CD4-positive, alpha-beta T cell treated with Interleukin-12 subunit alpha and Interleukin-12 subunit beta, for 1 hour (primary cell): ENCODE measurements around the gene ZNF511.
"Not testable (repeated sequence)": the region's sequence is repeated elsewhere in the genome, so short reads cannot be mapped to it uniquely, and the experiment has no call there.

ENCODE experiments used
- DNase-seq: peaks from one replicate; pipeline ENCODE4 v3.0.0-alpha.2; 2020

The ZNF511 gene, protein sequence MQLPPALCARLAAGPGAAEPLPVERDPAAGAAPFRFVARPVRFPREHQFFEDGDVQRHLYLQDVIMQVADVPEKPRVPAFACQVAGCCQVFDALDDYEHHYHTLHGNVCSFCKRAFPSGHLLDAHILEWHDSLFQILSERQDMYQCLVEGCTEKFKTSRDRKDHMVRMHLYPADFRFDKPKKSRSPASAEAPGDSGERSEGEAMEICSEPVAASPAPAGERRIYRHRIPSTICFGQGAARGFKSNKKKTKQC

DNA sequence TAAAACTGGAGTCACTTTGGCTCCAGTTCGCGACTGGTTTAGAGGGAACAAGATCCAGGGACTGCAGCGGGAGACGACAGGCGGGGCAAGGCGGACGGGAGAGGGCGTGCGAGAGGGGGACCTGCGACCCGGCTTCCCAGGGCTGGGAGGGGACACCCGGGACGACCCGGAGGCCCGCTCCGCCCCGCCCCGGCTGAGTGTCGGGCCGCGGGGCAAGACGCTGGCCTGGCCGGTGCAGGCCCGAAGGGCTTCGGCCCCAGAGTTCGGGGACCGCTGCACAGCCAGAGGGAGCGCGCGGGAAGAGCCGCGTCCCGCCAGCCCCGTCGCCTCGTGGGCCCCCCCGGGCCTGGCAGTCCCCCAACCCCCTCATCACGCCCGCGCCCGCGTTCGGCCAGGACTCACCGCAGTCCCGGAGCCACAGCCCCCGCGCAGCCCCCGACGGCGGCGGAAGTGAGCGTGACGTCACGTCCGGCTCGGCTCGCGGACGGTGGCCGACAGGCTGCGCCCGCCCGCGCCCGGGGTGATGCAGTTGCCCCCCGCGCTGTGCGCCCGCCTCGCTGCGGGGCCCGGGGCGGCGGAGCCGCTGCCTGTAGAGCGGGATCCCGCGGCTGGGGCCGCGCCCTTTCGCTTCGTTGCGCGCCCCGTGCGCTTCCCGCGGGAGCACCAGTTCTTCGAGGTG, at the start of gene ZNF511, which contains the start of gene TUBGCP2:
TSS of gene ZNF511 (plus strand) at position 494 of the 679 bp plus-strand sequence. CDS start at position 524, 30 bp downstream.
TSS of gene TUBGCP2 (minus strand) at position 452 of the 679 bp plus-strand sequence. CDS start 5,931 bp downstream, outside the sequence.
- peak; percentile 93 for DNase-seq

DNA sequence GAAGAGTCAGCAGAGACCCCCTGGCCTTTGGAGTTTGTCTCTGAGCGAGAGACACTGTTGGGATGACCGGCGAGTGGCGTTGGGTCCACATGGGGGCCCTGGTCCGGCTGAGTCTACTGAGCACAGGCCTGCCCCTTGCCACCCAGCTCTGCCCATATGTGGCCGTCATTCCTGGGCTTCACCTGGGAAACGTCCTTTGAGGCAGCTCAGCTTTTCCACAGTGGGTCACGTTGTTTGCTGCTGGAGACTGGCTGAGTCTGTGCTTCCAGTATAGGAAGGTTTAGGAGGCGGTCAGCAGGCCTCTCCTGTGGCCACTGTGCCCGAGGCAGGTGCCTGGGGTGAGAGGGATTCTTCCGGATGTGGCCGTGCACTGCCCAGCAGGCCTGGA, 49.1 kb upstream of the ZNF511 start:
- DNase-seq = no peak

DNA sequence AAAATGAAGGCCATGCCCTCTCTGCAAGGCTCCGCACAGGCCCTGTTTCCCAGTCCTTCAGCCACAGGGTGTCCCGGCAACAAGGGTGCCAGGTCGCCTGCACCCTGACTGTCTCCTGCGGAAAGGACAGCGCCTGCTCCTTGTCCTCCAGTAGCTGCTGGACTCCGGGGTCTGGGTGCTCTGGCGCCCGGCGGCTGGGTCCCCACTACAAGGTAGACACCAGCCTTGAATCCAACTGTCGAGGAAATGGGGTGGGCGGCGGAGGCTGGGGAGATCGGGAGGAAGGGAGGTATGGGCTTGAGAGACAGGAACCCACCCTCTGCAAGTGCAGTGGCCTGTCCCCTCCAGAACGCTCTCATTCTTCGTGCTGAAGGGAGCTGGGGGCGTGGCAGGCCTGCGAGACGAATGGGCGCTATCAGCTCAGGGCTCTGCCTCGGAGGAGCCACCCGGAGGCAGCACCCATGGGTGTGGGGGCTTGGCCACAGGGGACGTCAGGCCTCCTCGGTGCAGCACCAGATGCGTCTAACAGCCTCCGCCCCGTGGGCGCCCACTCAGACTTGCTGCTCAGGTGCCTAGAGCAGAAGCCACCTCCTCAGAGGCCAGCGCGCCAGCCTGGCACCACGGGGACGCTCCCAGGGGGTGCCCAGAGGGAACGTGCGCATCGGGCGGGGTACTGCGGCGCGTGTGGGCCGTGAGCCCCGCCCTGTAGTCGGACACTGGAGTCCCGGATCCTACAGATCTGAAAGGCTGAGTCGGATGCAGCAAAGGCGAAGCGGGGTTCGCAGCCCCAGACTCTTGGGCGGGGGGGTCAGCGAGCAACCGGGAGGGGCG, 47.6 kb upstream of the ZNF511 start:
- peak; percentile 66 for DNase-seq

DNA sequence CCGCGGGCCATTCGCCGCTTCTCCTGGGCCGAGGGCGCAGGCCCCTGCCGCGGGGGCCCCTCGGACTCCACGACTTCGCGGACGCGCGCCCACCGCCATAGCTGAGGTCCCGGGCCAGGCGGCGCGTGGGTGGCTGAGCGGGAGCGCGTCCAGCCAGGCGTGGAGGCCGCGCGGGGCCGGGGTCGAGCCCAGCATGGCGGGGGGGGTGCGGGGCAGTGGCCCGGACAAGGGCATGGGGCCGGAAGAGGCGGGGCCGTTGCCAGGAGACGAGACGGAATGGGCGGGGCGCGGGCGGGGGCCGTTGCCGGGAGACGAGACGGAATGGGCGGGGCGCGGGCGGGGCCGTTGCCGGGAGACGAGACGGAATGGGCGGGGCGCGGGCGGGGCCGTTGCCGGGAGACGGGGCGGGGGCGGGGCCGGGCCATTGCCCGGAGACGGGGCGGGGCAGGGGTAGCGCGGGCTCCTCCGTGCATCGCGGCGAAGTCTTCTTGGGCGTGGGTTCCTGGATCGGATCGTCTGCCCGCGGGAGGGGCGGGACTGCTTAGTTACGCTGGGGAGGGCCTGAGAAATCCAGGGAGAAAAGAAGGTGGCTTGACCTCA, 46.9 kb upstream of the ZNF511 start:
- peak; percentile 91 for DNase-seq

DNA sequence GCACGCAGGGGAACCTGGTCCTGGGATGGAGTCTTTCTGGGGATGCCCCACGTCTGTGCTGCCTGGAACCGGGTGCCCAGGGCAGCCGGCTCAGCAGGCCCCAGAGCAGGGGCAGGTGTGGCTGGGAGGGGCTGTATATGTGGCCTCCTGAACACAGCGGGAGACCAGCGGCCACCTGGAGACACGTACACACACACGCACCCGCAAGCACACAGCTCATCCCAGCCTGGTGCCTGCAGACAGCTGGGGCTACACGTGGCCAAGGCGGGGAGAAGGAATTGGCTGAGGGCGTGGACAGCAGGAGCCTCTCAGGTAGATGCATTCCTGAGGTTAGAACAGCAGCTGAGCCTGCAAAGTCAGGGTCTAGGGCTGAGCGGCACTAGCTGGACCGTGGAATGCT, 46.0 kb upstream of the ZNF511 start:
- no peak for DNase-seq

DNA sequence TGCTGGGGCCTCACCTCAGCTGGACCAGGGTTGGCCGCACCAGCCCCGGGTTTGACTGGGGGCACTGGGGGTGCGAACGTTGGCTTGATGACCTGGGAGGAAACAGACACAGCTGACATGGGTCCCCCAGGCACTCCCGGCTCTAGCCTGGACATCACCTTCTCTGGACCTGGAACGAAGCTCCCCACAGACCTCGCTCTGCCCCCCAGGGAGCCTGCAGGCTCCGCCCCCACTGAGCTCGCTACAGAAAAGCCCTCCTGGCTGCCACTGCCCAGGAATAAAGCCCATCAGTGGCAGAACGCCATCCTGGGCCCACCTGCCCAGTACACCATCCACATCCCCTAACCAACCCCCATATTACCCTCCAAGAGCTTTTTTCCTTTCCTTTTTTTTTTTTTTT, 45.0 kb upstream of the ZNF511 start:
- no peak for DNase-seq

DNA sequence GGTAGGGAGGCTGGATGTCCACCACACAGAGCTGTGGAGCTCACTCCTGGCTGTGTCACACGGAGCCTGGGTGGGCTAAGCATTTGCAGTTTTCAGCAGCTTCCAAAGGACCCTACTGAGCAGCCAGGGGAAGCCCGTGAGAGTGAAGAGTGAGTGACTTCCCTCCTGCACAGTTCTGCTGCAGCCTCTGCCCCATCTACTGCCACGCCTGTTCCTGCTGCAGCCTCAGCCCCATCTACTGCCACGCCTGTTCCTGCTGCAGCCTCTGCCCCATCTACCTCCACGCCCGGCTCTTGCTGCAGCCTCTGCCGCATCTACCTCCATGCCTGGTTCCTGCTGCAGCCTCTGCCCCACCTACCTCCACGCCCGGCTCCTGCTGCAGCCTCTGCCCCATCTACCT, 44.3 kb upstream of the ZNF511 start:
- DNase-seq = peak; percentile 59

DNA sequence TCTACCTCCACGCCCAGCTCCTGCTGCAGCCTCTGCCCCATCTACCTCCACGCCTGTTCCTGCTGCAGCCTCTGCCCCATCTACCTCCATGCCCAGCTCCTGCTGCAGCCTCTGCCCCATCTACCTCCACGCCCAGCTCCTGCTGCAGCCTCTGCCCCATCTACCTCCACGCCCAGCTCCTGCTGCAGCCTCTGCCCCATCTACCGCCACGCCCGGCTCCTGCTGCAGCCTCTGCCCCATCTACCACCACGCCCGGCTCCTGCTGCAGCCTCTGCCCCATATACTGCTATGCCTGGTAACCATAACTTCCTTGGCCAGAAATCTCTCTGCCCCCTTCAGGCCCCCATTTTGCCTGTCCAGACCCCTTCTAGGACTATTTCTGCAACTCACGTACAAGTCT, 43.7 kb upstream of the ZNF511 start:
- not testable (repeated sequence) for DNase-seq

DNA sequence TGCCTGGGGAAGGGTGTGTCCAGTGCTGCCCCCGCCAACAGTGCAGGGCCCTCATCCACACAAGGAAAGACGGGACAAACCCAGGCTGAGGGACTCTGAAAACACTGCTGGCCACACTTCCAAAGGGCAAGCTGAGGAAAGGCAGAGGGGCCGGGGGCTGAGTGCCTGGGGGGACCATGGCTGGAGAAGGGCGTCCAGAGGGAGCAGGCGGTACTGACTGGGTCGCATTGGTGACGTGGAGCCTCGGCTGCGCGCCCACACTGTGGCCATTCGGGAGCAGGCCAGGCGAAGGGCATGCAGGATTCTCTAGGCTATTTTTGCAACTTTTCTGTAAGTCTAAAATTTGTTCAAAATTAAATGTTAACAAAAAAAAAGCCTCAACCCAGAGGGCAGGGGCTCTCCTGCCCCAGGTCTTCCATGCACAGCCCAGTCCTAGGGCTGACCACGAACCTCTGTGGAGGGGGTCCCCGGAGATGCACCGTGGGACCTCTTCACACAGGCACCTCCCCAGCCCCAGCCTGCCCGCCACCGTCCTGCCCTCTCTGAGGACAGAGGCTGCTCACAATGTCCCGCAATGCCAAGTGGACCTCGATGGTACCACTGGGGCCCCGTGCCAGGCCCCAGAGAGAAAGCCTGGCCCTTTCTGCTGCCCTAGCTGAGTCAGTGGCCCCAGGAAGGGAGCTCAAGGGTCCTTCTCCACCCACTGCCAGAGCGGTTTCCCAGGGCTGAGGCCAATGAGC, 42.5 kb upstream of the ZNF511 start:
- DNase-seq = no peak

DNA sequence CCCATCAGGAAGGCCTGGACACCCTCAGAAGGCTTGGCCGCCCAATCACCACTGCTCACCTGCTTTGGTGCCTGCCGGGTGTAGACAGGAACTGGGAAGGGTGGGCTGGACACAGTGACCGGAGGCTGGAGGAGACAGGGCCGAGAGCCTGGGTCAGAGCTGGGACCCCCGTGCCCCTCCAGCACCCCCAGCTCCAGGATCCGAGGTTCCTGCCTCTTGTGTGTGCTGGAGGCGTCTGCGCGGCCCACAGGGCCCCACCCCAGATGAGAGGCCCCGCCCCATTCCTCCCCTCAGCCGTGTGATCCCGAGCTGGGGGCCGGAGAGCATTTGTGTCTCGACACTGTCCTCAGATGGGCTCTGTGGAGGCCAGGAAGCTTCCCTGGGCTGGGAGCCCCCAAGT, 41.4 kb upstream of the ZNF511 start:
- DNase-seq = no peak

DNA sequence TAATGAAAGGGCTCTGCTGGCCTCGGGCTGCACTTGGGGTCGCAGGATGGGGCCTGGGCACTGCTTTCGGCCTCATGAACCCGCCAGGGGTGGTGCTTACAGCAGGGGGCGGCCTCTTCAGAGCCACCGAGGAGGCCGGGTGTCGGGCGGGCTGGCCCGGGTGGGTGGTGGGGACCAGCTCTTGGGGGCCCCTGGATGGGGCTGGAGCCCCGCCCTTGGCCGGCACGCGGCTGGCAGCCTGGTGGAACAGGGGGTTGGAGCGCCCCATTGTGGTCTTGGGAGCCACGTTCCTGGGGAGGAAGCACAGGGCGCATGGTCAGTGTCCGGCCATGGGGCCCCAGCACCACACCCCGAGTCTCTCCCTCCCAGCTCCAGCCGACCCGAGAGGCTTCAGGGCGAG, 40.9 kb upstream of the ZNF511 start:
- DNase-seq = no peak

DNA sequence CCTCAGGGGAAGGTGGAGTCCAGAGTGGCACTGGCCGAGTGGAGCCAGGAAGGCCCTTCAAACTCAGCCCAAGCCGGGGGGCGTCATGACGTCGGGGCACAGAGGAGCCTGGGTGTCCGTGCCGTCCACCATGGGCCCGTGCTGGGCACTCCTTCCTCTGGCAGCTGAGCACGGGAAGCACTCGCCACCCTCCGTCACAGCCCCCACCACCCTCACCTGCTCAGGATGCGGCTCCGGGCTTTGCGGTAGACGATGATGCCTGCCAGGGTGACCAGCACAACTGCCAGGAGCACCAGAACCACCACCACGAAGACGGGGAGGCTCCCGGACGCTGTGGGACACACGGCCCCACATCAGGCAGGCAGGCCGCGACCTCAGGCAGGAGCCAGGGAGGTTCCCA, 40.2 kb upstream of the ZNF511 start:
- DNase-seq = no peak

DNA sequence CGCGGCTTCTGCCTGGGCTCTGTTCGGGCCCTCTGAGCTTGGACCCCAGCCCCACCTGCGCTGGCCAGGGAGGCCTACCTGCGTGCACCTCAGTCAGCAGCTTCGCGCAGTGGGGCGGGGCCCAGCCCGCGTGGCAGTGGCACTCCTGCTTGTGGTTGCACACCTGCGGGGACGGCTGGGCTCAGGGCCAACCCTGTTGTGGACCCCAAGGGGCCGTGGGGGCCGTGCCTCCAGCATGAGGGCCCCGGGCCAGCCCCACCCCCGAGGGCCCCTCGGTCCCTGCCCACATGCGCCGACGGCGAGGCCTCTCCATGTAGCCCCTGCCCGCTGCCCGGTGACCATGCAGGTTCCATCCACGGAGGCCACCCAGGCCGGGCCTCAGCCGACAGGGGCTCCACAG, 39.3 kb upstream of the ZNF511 start:
- no peak for DNase-seq

DNA sequence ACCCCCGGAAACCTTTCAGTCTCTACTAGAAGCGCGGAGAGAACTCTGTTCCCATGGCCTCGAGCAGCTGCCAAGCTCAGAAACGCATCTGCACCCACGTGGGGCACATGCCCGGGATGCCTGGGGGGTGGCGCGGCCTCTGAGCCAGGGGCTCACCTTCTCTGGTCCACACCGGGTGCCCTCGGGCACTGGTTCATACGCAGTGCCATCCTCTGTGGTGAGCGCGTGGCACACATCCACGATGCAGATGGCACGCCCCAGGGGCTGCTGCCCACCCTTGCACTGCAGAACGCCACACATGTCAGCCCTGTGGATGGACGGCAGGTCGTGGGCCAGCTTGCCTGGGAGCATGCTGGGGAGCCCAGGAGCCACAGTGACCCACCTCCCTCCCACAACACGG, 38.5 kb upstream of the ZNF511 start:
- no peak for DNase-seq

DNA sequence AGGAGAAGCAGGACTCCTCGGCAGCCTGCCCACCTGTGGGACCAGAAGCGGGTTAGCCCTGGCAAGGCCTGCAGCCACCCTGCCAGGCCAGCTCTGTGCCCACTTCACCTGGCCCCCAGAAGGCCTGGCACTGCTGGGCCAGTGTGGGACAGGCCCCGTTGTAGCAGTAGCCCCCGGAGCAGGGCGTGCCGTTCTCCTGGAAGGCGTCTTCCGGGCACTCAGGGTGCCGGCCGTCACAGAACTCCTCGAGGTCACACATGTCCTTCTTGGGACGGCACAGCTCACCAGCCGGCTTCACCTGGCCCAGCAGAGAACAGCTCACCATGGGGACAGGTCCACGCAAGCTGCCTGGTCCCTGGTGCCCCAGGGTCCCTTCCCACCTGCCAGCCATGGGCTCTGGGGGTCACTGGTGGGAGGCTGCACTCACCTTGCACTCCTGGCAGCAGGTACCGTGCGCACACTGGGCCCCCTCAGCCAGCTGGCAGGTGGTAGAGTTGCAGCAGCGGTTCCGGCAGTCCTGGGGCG, 37.9 kb upstream of the ZNF511 start:
- no peak for DNase-seq

DNA sequence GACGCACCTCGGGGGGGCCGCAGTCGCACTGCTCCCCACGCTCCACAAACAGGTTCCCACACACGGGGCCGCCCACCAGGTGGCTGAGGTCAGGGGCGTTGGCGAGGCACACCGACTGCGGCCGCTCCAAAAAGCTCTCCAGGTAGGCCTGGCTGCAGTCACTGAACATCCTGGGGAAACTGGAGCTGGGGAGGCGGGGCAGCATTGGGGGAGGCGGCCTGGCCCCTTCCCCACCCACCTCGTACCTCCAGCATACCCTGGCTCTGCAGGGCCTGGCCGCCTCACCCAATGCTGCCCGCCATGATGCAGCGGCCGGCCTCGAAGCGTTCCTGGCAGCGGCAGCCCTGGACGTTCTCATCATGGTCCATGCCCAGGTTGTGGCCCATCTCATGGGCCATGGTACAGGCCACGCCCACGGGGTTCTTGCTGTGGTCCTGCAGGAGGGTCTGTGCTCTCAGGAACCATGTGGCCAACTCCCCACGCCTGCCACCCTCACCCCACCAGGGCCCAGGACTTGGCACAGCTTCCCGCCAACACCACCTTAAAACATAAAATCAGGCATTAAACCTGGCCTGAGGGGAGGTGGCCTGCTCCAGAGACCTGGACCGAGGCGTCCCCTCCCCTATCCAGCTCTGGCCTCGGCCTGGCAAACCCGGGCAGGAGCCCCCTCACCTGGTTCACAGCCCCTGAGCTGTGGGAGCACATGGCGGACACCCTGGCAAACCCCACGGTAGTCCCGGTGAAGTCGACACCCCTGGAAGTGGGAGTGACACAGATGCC, 37.0 kb upstream of the ZNF511 start:
- no peak for DNase-seq

DNA sequence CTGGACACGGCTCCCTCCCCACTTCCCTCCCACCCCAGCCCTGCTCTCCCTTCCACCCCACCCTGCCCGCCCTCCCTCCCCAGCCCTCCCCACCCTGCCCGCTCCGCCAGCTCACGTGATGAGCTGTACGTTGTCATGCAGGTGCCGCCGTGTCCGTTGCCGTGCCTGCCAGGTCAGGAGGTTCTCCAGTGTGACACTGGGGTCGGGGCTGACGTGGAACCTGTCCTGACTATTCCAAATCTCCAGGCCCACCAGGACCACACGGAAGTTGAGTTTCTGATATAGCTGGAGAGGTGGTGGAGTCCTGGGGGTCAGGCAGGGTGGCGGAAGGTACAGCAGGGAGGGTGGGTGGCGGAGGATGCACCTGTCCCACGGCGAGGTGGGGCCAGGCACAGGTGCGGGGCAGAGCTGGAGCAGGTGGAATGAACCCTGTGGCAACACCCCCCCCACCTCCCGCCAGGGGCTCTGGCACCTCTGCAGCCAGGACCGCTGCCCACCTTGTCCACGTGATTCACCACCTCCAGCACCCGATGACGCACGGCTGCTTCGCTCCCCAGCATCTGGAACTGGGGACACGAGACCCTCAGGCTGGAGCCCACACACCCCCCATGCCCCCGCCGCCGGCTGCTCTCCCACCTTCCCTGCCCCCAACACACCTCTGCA, 36.3 kb upstream of the ZNF511 start:
- no peak for DNase-seq

DNA sequence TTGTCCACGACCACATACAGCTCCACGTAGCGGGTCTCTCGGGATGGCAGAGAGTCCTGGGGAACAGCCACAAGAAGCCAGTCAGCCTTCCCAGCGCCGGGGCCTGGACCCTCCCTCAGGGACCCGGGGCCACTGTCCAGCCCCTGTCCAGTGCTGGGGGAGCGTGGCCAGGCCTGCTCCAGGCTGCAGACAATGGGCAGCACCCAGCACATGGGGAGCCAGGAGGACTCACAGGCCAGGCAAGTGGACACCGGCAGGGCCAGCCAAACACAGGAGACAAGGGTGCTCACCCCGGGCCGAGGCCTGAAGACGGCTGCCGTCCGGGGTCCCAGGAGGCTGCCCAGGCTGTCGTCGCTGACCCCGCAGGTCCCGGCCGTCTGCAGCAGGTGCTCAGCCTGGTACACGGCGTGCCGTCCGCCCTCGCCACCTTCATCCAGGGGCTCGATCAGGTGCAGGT, 35.7 kb upstream of the ZNF511 start:
- DNase-seq = no peak

DNA sequence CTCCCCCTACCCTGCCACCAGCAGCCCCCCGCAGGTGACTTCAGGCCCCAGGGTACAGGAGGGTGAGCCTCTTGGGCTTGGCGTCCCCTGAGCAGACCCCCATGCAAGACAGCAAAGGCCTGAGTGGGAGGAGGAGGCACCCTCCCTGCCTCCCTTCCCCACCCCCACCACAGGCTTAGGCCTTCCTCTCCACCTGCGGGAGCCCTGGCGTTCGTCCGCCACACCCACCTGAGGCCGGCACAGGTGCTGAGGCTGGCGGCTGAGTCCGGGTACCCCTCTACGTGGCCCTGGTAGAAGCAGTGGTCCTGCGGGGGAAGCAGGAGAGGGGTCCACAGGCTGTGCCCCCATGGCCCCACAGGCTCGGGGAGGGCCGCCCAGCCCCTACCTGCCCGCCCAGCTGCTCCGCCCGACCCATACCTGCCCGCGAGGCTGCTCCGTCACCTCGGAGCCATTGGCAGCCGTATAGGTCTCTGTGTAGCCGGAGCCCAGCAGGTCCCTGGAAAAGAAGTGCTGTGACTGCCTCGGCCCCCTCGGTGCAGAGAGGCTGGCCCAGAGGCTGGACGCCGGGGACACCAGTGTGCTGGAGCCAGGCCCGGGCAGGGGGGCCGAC, 35.1 kb upstream of the ZNF511 start:
- no peak for DNase-seq
